HG02763 (cell line): ENCODE measurements around the gene PRAC2.
"Not testable (repeated sequence)": the region's sequence is repeated elsewhere in the genome, so short reads cannot be mapped to it uniquely, and the experiment has no call there.

Experiments used
- ATAC-seq: cut with Tn5 transposase; IDR thresholded peaks from one replicate; pipeline ENCODE4 v1.9.1; 2021; ENCODE audit warnings: mild to moderate bottlenecking, moderate library complexity; ENCODE audit not compliant: unreplicated experiment

PRAC2 gene

DNA sequence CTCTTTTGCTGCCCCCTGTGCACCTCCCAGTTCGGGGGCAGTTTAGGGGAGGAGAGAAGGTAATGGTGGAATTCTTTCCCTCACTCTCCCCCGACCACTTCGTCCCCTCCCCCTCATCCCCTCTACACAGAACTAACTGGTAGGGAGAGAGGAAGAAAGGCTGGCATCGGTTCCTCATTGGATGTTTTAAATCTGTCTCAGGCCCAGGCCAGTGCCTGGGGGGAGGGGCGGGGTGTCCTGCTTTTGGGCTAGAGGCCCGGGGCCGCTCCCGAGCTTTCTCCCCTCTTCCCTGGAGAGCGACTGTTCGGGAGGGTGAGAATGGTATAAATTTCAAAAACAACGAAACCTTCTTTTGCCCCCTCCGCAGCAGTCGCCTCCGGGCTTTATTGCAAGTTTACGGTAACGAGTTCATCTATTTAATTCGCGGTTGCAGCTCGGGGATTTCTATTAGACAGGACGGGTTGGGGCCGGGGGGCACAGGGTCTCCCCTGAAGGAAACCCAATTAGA, at the start of gene PRAC2:
Gene PRAC2, plus strand, starts transcription at position 271 of the 508 bp plus-strand sequence. CDS start 1,226 bp downstream, outside the sequence.
- ATAC-seq: no peak

DNA sequence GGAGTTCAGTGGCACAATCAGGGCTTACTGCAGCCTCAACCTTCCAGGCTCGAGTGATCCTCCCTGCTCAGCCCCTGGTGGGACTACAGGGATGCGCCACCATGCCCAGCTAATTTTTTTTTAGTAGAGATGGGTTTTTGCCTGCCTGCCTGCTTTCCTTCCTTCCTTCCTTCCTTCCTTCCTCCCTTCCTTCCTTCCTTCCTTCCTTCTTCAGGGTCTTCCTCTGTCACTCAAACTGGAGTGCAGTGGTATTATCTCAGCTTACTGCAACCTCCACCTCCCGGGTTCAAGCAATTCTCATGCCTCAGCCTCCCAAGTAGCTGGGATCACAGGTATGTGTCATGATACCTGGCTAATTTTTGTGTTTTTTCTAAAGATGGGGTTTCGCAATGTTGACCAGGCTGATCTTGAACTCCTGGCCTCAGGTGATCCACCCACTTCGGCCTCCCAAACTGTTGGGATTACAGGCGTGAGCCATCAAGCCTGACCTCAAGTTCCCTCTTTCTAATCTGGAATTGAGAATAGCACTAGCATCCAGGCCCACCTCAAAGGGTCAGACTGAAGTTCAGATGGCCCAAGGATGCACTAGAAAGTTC, 45.9 kb upstream of the PRAC2 start:
- no peak for ATAC-seq

DNA sequence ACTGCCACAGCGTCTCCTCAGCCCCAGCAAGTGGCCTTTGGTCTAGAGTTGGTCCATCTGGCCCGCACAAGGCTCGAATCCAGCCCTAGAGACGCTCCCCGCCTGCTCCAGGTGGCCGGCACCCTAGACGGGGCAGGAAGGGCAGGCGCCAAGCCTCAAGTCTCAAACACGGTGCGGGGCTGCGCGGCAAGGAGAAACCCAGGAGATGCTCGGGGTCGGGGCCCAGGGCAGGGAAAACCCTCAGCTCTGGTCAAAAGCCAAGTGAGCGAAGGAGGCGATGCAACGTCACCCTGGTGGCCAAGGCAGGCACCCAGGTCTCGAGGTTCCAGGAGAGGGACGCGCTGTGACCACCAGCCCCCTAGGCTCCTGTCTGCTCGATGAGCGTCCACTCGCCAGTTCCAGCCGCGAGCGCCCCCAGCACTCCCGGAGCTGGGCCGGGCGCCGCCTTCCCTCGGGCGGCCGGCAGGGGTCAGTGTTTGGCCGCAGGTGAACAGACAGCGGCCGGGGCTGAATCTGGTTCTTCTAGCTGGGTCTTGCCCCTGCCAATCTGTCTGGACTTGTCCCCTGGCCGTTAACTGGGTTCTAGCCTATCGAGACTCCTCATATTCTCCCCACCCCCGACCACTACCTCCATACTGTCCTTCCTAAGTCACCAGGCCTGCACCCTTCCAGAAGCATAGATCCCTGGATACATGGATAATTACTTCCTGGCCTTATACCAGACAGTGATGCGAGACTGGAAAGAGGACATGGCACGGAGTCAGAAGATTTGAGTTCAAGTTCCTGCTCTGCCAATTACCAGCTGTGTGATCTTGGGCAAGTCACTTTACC, 44.6 kb upstream of the PRAC2 start:
- ATAC-seq: no peak

DNA sequence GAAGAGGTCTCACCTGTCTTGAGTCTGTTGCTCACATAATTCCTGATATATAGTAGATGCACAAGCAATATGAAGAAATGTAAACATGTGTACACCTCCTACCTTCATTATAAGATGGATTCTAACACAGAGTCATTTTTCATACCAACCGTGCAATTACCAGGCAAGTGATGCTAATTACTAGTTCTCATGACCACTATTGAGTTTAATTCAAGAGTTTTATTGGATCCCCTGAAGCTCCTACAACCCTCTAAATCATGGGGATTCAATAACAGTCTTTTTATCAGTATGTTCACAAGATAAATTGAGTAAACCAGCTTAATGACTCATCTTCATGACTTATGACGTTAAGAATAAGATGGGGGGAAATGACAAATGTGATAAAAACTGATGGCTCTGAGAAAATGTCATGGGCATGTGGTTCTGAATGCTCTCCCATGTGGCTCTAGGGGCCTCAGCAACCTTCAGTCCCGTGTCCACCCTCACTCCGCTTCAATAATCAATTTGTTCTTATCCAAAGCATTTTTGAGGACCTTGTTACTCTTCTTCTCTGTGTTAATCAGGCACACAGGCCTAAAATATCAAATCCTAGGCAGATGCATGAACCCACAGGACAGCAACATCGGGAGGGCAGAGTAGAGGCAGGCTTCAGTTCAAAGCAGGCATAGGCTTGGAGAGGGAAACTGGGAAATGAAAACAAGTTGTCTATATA, 43.4 kb upstream of the PRAC2 start:
- no peak for ATAC-seq

DNA sequence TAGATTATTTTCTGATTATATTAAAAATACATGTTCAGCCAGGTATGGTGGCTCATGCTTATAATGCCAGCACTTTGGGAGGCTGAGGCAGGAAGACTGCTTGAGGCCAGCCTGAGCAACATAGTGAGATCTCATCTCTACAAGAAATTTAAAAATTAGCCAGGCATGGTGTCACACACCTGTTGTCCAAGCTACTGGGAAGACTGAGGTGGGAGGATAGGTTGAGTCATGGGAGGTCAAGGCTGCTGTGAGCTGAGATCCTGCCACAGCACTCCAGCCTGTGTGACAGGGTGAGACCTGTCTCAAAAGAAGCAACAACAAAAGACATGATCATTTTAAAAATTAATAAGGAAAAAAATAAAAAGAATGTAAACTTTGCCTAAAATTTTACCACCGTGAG, 41.4 kb upstream of the PRAC2 start:
- ATAC-seq: no peak

DNA sequence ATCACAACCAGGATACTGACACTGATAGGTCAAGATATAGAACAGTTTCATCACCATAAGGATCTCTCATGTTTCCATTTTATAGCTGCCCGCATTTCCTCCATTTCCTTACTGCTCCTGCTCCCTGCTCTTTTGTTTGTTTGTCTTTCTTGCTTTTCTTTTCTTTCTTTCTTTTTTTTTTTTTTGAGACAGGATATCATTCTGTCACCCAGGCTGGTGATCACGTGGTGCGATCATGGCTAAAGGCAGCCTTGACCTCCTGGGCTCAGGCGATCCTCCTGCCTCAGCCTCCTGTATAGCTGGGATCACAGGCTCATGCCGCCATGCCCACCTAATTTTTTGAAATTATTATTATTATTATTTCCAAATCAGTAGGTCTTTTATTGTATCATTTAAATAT, 32.3 kb upstream of the PRAC2 start:
- ATAC-seq: no peak

DNA sequence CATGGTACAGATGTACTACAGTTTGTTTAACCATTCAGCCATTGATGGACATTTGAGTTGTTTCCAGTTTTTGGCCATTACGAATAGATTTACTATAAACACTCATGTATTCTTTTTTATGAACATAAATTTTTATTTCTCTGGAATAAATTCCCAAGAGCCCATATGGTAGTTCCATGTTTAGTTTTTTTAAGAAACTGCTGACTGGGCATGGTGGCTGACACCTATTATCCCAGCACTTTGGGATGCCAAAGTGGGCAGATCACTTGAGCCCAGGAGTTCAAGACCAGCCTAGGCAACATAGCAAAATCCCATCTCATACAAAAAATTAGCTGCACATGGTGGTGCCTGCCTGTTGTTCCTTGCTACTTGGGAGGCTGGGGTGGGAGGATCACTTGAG, 30.9 kb upstream of the PRAC2 start:
- no peak for ATAC-seq

DNA sequence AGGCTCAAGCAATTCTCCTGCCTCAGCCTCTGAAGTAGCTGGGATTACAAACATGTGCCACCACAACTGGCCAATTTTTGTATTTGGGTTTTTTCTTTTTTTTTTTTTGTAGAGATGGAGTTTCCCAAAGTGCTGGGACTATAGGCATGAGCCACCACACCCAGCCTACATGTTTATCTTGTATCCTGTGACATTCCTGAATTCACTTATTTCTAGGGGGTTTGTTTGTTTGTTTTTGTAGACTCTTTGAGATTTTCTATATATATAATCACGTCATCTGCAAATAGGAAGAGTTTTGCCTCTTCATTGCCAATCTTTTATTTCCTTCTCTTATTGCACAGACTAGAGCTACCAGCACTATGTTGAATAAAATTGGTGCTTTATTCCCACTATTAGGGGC, 29.8 kb upstream of the PRAC2 start:
- ATAC-seq: no peak

DNA sequence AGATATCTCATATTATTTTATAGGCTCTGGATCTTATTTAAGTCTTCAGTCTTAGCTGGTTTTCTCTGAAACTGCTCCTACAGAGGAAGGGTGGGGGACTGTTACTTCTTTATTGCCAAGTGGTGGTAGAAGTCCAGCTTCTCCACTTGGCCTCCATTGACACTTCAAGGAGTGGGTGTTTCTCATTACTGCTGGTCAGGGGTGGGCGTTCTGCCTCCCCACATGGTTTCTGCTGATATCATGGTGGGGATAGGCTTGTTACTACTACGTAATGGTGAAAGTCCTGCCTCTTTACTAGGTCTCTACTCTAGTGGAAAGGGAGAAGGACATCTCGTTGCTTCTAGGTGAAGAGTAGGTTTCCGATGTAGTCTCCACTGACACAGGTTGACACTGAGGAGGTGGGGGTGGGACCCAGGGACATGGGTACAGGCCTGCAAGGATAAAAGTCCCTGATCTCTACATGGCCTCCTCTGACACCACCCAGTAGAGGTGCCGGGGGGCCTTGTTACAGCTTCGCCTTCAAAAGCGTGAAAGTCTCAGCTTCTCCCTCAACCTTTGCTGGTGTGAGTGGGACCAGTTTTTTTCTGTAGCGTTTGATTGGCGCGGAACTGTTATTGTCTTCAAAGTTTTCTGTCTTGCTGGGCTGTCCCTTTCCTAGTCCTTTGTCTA, 21.0 kb upstream of the PRAC2 start:
- no peak for ATAC-seq

DNA sequence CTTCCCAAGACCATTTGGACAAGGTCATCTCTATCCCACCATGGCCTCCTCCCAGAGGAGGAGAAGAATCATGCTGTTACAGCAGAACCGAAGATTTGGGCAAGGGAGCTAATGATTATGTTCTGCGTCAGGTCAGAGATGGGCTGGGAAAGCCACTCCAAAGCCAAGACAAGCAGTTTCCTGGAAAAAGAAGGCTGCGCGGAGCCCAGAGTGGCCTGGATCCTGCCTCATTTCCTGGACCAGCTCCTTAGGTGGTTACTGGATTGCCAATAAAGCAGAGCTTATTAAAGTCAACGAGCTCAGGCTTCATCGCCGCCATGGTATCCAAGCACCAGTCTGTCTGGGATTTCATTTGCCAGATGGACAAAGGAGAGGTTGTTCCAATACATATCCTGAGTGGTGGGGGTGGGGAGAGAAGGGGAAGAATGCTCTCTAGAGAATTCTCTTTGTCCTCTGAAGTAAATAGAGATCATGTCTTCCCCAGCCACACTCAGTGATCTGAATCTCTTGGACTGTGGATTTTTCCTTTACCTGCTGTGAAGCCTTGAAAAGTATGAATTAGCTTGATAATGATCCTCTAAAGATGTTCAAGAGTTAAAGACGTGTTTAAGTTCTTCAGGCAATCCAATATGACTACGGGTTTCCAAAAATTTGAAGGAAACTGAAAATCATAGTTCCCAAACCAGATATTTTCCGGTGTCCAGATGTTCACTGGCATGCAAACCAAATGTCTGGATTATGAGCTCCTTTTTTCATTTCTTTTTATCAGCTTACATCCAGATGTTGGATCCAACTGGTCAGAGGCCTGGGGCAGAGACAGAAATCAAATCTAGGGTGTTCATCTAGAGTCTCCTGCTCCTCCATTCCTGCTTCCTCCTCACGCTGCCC, 18.4 kb upstream of the PRAC2 start:
- ATAC-seq: no peak

DNA sequence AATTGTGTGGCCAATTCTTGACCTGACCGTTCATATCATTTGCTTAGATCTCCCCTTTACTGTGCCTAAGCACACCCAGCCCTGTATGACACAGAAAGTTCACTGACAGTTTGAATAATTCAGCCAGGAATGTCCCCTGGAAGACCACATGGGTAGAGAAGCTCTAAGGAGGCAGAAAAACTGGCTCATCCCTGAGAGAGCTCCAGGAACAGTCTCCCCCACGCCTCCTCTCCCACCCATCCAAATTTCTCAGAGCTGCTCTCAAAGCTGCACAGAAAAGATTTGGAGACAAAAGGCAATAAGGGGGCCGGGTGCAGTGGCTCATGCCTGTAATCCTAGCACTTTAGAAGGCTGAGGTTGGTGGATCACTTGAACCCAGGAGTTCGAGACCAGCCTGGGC, 11.9 kb upstream of the PRAC2 start:
- no peak for ATAC-seq

DNA sequence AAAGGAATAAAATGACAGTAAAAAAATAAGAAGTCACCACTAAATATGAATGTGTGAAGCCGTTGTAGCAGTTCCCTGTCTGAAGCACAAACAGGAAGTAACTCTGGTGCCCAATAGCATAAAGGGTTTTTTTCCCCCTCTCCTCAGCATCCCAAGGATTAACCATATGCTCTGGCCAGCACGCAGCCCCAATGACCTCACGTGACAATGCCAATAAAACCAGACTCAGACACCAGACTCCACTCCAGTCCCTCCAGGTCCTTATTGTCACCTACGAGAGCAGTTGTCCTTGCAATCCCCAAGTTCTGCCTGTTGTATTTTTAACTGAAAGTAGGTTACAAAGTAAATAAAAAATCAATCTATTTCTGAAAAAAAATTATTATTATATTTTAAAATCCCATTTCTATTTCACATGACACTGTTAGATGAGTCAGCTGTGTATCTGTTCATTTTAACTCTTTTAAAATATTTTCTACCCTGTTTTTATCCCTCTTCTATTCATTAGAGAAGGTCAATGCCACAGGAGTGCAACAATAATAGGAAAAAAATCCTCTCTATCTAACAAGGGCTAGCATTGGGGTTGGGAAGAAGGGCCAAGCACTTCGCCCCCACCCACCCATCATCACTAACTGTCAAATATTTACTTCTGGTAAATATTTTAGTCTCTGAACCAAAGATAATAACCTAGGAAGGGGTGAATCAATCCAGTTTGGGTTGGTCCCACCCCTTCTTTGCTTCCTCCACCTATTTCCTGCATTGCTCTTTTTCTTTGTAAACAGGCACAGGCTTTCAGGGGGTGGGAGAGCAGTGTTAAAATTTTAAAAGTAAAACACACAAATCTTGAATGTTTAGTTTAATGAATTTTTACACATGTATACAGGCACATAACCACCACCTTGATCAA, 7.2 kb upstream of the PRAC2 start:
- no peak for ATAC-seq

DNA sequence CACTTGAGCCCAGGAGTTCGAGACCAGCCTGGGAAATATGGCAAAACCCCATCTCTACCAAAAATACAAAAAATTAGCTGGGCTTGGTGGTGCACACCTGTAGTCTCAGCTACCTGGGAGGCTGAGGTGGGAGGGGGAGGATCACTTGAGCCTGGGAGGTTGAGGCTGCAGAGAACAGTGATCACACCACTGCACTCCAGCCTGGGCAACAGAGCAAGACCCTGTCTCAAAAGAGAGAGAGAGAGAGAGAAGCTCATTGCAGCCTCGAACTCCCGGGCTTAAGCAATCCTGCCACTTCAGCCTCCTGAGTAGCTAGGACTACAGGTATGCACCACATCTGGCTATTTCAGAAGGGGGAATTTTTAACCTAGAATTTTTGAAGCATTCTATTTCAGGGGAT, 6.4 kb upstream of the PRAC2 start:
- not testable (repeated sequence) for ATAC-seq

DNA sequence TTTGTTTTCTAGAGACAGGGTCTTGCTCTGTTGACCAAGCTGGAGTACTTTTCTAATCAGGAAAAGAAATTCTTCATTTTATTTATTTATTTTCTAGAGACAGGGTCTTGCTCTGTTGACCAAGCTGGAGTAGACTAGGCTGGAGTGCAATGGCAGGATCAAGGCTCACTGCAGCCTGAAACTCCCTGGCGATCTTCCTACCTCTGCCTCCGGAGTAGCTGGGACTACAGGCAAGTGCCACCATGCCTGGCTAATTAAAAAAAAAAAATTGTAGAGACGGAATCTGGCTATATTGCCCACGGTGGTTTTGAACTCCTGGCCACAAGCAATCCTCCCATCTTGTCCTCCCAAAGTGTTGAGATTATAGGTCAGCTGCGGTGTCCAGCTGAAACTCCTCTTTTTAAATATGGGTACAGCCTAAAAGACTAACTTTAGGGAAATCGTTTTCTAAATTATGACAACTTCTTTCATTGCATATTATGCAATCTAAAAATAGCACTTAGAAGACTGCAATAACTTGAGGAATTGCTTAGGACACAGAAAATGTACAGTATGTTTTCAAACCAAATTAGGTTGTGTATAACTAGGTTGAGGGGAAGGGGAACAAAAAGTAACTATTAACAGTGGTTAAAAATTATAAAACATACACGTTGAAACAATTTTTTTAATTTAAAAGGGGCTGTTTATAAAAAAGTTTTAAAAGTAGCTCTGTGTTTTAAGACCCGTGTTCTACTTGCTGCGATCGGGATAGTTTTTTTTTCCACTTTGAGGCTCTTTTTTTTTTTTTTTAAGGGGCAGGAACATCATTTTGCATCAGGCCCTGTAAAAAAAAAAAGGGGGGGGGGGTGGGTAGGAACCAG, 5.4 kb upstream of the PRAC2 start:
- no peak for ATAC-seq

DNA sequence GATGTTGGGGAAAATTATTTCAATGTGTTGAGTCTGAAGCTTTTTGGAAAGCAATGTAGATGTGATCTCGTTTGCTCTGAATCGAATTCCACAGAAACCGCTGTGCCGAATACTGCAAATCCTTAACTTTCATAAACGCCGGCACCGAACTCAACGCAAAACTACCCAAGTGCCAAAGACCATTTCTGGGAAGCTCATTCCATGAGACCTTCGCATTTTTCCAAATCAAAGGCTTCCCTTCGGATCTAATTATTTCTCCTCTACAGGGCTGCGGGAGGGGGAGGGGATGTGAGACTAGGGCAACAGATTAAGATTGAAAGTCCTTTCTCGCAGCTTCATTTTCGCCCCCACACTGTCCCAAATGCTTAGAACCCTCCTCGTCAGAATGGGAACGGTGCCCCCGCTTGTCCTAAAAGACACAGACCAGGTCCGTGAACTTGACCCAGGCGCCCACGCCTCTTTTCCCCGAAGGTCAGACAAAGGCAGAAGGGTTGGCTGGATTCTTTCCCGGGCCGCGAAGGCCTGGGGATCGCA, 4.7 kb upstream of the PRAC2 start:
- no peak for ATAC-seq

DNA sequence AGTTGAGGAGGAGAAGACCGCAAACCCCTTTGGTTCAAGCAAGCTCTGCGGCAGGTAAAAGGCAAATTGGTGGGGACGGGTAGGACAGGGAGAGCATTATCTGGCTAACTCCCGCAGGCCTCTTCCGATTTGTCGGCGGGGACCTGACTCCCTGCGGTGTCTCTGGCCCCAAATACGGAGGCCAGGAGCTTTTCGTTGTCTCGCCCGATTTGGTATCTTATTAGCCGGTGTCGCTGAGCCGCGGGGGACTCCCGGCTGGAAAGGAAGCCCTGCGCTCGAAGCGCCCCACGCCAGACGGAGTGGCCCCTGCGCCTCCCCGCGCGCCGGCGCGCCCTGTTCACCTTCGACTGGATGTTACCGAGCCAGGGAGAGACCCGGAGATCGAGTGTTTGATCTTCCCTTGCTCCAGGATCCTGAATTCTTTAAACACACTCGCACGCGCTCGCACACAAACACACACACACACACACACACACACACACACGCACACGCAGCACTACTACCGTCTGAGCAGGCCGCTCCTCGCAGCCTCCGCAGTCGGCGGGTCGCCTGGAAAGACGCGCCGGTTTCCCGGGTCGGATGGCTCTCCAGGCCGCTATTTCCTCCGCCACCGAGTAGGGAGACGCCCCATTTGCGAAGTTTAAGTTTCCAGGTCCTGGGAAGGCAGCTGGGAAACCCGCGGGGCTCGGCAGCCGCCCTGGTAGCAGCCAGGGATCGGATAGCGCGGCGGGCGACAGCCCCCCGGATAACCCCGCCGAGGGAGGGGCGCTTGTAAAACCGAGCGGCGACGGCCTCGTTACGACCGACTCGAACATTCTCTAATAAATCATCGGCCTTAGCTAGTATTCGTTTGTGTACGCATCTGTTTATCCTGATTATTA, 4.0 kb upstream of the PRAC2 start:
- ATAC-seq: no peak

DNA sequence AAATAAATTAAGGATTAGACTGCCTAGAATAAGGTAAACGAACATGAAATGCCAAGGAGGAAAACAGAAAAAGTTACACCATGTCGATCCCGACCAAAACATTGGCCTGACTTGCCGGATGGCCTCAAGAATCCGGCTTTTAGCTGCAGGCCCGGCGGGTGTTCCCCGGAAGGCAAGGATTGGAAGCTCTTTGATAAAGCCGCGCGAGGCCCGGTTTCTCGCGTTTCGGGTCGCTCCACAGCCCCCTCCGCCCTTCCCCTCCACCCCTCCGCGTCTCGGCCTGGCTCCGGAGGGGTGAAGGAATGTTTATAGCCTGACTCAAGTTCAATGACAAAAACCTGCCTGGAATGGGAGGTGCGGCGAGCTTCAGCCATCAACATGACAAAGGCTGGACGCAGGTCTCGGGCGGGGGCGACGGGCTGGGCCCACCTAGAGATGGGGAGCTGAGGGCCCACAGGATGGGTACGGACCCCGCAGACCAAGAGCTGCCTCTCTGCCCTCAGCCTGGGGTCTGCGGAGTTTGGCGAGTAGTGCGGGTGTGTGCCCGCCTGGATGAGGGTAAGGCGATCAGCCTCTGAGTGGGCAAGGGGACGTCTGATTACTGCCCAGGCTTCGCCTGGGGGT, 3.2 kb upstream of the PRAC2 start:
- ATAC-seq: no peak
